SK-N-SH (cell line): ENCODE measurements around the gene EFEMP2.

Source experiments
- CHD2 ChIP-seq: fragments of 150-350 bp; IDR thresholded peaks from 2 replicates; pipeline ENCODE4 v1.6.1; 2018; ENCODE audit warnings: low read length; ENCODE audit not compliant: partially characterized antibody
- EZH2phosphoT487 ChIP-seq: fragments of 200-600 bp; sonication (generic); IDR thresholded peaks from 2 replicates; pipeline ENCODE4 v1.6.1; 2017; ENCODE audit warnings: low read depth, mixed run types, mild to moderate bottlenecking, antibody characterized with exemption, moderate library complexity, borderline replicate concordance
- POLR2AphosphoS5 ChIP-seq: IDR thresholded peaks from 2 replicates; pipeline ENCODE4 v1.6.1; 2012; ENCODE audit warnings: low read depth, low read length
- RAD21 ChIP-seq: IDR thresholded peaks from 2 replicates; pipeline ENCODE4 v1.6.1; 2012; ENCODE audit warnings: mild to moderate bottlenecking, low read length
- REST ChIP-seq: IDR thresholded peaks from 2 replicates; pipeline ENCODE4 v1.6.1; 2012; ENCODE audit warnings: mild to moderate bottlenecking, low read depth, low read length, moderate library complexity
- SIN3A ChIP-seq: IDR thresholded peaks from 2 replicates; pipeline ENCODE4 v1.6.1; 2012; ENCODE audit warnings: low read depth, mild to moderate bottlenecking, low read length, moderate library complexity, borderline replicate concordance
- TAF1 ChIP-seq: IDR thresholded peaks from 2 replicates; pipeline ENCODE4 v1.6.1; 2012; ENCODE audit warnings: low read depth, mild to moderate bottlenecking, low read length, moderate library complexity, borderline replicate concordance
- USF1 ChIP-seq: IDR thresholded peaks from 2 replicates; pipeline ENCODE4 v1.4.0; 2012; ENCODE audit warnings: low read depth, borderline replicate concordance
- ZBTB33 ChIP-seq: IDR thresholded peaks from 2 replicates; pipeline ENCODE4 v1.4.0; 2012; ENCODE audit warnings: low read depth, borderline replicate concordance
- TF ChIP-seq, protein P1 (sequence below): fragments of 200-600 bp; sonication (generic); IDR thresholded peaks from 2 replicates; pipeline ENCODE4 v1.6.1; 2017; ENCODE audit warnings: antibody characterized with exemption, mild to moderate bottlenecking, moderate library complexity
- TF ChIP-seq, protein P2 (sequence below): IDR thresholded peaks from 2 replicates; pipeline ENCODE4 v1.4.0; 2012; ENCODE audit warnings: low read depth

DNA sequence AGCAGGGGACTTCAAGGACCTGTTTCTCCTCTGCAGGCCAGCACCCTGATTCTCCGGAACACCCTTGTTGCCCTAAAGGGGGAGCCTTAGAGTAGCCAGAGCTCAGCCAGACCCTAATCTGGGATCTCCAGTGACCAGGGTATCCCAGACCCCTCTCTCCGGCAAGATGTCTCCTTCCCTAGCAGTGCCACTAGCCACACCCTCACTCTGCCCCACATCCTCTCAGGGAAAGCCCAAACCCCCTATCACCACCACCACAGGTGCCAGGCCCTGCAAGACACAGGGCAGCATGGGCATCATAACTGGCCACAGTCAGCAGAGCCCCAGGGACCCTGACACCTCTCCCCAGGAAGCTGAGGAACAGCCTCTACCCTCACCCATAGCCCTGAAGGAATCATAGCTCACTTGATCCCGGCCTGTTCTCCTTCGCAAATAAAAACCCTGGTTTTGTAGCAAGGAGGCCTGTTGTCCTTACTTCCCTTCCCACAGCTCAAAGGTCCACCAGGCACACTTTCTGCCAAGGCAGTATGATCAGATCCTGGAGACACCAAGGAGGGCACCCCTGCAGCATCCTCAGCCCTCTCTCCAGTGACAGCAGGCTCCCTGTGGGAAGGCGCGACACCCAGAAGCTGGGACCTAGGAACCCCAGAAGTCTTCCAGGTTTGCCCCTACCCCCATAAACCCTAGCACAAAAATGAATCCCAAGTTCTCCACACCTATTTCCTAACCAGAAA lies 19.2 kb downstream of the EFEMP2 start:
- TF ChIP-seq ZBTB33 = no peak
- TF ChIP-seq RAD21 = no peak
- TF ChIP-seq USF1 = no peak
- TF ChIP-seq, protein P1, sequence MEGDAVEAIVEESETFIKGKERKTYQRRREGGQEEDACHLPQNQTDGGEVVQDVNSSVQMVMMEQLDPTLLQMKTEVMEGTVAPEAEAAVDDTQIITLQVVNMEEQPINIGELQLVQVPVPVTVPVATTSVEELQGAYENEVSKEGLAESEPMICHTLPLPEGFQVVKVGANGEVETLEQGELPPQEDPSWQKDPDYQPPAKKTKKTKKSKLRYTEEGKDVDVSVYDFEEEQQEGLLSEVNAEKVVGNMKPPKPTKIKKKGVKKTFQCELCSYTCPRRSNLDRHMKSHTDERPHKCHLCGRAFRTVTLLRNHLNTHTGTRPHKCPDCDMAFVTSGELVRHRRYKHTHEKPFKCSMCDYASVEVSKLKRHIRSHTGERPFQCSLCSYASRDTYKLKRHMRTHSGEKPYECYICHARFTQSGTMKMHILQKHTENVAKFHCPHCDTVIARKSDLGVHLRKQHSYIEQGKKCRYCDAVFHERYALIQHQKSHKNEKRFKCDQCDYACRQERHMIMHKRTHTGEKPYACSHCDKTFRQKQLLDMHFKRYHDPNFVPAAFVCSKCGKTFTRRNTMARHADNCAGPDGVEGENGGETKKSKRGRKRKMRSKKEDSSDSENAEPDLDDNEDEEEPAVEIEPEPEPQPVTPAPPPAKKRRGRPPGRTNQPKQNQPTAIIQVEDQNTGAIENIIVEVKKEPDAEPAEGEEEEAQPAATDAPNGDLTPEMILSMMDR = peak; percentile 9; the same call in 1 of the 2 replicates
- TF ChIP-seq POLR2AphosphoS5 = no peak; the same call in 1 of the 2 replicates
- TF ChIP-seq CHD2 = no peak
- TF ChIP-seq, protein P2, sequence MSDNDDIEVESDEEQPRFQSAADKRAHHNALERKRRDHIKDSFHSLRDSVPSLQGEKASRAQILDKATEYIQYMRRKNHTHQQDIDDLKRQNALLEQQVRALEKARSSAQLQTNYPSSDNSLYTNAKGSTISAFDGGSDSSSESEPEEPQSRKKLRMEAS = no peak
- no peak for TF ChIP-seq REST
- no peak for TF ChIP-seq EZH2phosphoT487
- no peak for TF ChIP-seq TAF1
- no peak for TF ChIP-seq SIN3A
